Astrocyte of the spinal cord (primary cell): Measurements from ENCODE around the gene LMO1.

Experiments
- DNase-seq: peaks from one replicate; pipeline ENCODE4 v3.0.0; 2011; ENCODE audit warnings: low read depth, low spot score
- H3K4me3 ChIP-seq: 2 replicates; pipeline ENCODE4 v1.5.1; 2011; ENCODE audit warnings: low read depth, mild to moderate bottlenecking, low read length, moderate library complexity
- in situ Hi-C: cut with HindIII; loops from 2 replicates; pipeline ENCODE4 v1.10.0; 2017; ENCODE audit warnings: low sequenced_read_pairs
- TF ChIP-seq, protein P1 (sequence below): IDR thresholded peaks from 2 replicates; pipeline ENCODE4 v1.5.1; 2012; ENCODE audit warnings: low read depth, mild to moderate bottlenecking, low read length, inconsistent platforms

Gene LMO1

GRCh38 chr11:8288166-8288772, 24.6 kb upstream of the LMO1 start:
- TF ChIP-seq, protein P1, sequence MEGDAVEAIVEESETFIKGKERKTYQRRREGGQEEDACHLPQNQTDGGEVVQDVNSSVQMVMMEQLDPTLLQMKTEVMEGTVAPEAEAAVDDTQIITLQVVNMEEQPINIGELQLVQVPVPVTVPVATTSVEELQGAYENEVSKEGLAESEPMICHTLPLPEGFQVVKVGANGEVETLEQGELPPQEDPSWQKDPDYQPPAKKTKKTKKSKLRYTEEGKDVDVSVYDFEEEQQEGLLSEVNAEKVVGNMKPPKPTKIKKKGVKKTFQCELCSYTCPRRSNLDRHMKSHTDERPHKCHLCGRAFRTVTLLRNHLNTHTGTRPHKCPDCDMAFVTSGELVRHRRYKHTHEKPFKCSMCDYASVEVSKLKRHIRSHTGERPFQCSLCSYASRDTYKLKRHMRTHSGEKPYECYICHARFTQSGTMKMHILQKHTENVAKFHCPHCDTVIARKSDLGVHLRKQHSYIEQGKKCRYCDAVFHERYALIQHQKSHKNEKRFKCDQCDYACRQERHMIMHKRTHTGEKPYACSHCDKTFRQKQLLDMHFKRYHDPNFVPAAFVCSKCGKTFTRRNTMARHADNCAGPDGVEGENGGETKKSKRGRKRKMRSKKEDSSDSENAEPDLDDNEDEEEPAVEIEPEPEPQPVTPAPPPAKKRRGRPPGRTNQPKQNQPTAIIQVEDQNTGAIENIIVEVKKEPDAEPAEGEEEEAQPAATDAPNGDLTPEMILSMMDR, result no peak
- no peak overlapping the region for H3K4me3 ChIP-seq
- DNase-seq, result no peak
- in situ Hi-C loops, result no loop called here

GRCh38 chr11:8287703-8288102, 24.0 kb upstream of the LMO1 start:
- no peak overlapping the region for H3K4me3 ChIP-seq
- TF ChIP-seq, protein P1, result no peak
- in situ Hi-C loops, result no loop called here
- no peak for DNase-seq

GRCh38 chr11:8287297-8287696, 23.6 kb upstream of the LMO1 start:
- H3K4me3 ChIP-seq, result no peak overlapping the region
- TF ChIP-seq, protein P1, result no peak
- DNase-seq, result no peak
- in situ Hi-C loops, result no loop called here

DNA sequence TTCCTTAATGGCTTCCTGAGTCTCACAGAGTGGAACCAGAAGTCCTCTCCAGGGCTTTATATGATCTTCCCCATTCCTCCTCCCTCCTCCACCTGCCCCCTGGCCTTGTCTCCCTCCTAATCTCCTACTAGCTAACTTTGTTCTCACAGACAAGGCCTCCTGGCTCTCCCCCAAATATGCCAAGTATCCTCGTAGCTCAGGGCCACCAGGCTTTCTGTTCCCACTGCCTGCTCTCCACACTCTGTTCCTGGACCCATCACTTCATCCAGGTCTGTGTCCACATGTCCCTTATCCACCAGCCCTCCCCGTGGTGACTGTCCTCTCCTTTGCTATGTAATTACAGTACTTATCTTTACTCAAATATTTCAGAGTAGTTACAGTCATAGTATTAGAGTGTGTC, 23.2 kb upstream of the LMO1 start:
- no peak overlapping the region for H3K4me3 ChIP-seq
- in situ Hi-C loops, result no loop called here
- no peak for DNase-seq
- TF ChIP-seq, protein P1, result no peak

DNA sequence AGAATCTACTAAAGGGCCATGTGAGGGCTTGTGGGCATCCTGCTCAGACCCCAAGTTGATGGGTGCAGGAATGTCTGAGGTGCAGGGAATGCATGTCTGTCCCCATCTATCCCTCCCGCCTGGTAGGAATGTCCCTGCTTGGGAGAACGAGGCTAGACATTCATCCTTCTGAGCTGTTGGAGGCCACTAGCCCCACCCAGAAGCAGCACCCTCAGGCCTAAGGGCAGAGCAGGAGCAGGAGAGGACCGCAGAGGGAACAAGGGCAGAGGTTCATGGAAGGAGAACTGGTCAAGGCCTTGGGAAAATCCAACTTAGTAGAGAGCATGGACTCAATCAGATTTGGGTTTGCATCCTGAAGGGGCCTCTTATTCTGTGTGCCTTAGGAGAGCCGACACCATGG, 22.1 kb upstream of the LMO1 start:
- in situ Hi-C loops, result no loop called here
- no peak overlapping the region for H3K4me3 ChIP-seq
- TF ChIP-seq, protein P1, result no peak
- no peak for DNase-seq

GRCh38 chr11:8285228-8285627, 21.6 kb upstream of the LMO1 start:
- no peak for DNase-seq
- TF ChIP-seq, protein P1, result no peak
- in situ Hi-C loops, result no loop called here
- H3K4me3 ChIP-seq, result no peak overlapping the region
